Activated naive CD8-positive, alpha-beta T cell treated with anti-CD3 and anti-CD28 coated beads, Interleukin-2, amount 50 U/mL, for 24 hours (primary cell): ENCODE data around the gene NSG1.

Source experiments
- ATAC-seq: fragments of 150-1000 bp; cut with Tn5 transposase; one replicate; pipeline ENCODE4 v1.10.0; 2021
- DNase-seq: peaks from one replicate; pipeline ENCODE4 v3.0.0; 2021
- H3K27ac Mint-ChIP-seq: one replicate; pipeline ENCODE4 v1.8.0; 2021; ENCODE audit warnings: mild to moderate bottlenecking, mixed read lengths
- H3K27me3 Mint-ChIP-seq: one replicate; pipeline ENCODE4 v1.8.0; 2021; ENCODE audit warnings: mixed read lengths
- H3K36me3 Mint-ChIP-seq: one replicate; pipeline ENCODE4 v1.8.0; 2021; ENCODE audit warnings: low read depth, mixed read lengths
- H3K4me1 Mint-ChIP-seq: one replicate; pipeline ENCODE4 v1.8.0; 2021; ENCODE audit warnings: mixed read lengths
- H3K4me3 Mint-ChIP-seq: one replicate; pipeline ENCODE4 v1.8.0; 2021; ENCODE audit warnings: mild to moderate bottlenecking, moderate library complexity, mixed read lengths
- H3K9me3 Mint-ChIP-seq: one replicate; pipeline ENCODE4 v1.8.0; 2021; ENCODE audit warnings: mixed read lengths

NSG1 gene

DNA sequence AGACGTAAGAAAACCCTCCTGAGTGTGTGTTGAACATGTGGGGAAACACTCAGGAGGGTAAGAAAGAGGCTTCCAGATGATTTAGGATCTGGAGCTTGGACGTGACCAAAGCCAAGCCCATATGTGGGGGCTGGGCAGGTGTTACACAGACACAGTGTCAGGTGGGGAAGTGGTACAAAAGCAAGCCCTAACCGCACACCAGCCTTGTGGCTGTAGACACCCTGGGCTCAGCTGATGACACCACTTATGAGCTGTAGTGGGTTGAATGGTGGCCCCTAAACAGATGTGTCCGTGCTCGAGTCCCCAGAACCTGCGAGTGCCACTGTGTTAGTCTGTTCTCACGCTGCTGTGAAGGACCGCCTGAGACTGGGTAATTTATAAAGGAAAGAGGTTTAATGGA is 25.0 kb upstream of the NSG1 start:
- peaks cover 2% of the 10 kb centered on the region for H3K27me3 Mint-ChIP-seq
- no peak overlapping the region for H3K4me3 Mint-ChIP-seq
- H3K27ac Mint-ChIP-seq: no peak overlapping the region
- ATAC-seq (no peak), DNase-seq (no peak)
- peaks cover 10% of the 10 kb centered on the region for H3K9me3 Mint-ChIP-seq
- no peaks in the 10 kb centered on the region for H3K36me3 Mint-ChIP-seq
- H3K4me1 Mint-ChIP-seq: no peaks in the 10 kb centered on the region

- no peaks in the 10 kb centered on the region for H3K4me1 Mint-ChIP-seq
- H3K27me3 Mint-ChIP-seq: peaks cover 2% of the 10 kb centered on the region
- peaks cover 11% of the 10 kb centered on the region for H3K9me3 Mint-ChIP-seq
- no peaks in the 10 kb centered on the region for H3K36me3 Mint-ChIP-seq
- DNase-seq: no peak
- no peak overlapping the region for H3K27ac Mint-ChIP-seq
- H3K4me3 Mint-ChIP-seq: no peak overlapping the region
- ATAC-seq: no peak
These were observed 23.8 kb upstream of the NSG1 start for GRCh38 chr4:4362991-4363697.

DNA sequence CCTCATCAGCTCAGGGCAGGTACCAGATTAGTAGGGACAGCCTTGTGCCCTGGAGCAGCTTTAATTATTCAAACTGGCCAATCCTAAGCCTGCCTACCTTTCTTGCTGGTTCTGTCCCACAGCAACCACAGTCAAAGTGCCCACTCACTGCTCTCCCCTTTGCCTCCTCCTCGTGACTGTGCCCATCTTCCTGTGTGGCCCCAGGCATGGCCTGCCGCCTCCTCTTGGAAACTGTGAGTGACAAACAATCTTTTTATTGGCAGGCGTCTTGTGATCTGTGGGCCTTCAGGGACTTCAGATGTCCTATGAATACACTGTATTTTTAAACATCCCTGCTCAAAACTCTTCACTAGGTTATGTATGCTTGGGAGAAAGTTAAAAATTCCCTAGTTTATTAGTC is 22.8 kb upstream of the NSG1 start:
- no peak for DNase-seq
- Mint-ChIP-seq H3K36me3 (no peaks in the 10 kb centered on the region), H3K9me3 (peaks cover 11% of the 10 kb centered on the region), H3K27me3 (no peaks in the 10 kb centered on the region), H3K4me1 (no peaks in the 10 kb centered on the region), H3K27ac (no peak overlapping the region), H3K4me3 (no peak overlapping the region)
- no peak for ATAC-seq

DNA sequence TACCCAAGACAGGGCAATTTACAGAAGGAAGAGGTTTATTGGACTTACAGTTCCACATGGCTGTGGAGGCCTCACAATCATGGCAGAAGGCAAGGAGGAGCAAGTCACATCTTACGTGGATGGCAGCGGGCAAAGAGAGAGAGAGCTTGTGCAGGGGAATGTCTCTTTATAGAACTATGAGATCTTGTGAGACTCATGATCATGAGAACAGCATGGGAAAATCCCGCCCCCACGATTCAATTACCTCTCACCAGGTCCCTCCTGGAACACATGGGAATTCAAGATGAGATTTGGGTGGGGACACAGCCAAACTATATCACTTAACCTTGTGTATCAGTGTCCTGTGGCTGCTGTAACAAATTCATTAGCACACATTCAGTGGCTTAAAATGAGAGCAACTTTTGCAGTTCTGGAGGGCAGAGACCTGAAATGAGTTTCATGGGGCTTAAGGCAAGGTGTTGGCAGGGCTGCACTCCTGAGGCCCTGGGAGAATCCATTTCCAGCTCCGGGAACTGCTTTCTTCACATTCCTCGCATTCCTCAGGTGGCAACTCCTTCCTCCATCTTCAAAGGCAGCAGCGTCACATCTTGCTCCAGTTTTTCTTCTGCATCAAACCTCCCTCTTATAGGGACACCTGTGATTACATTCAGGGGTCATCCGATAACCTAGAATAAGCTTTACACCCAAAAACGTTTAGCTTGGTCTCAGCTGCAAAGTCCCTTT is 22.3 kb upstream of the NSG1 start:
- Mint-ChIP-seq H3K27ac (no peak overlapping the region), H3K27me3 (no peaks in the 10 kb centered on the region)

GRCh38 chr4:4368809-4369580 is 17.9 kb upstream of the NSG1 start:
- DNase-seq (no peak), ATAC-seq (no peak)
- Mint-ChIP-seq H3K36me3 (no peaks in the 10 kb centered on the region), H3K4me1 (no peaks in the 10 kb centered on the region), H3K9me3 (peaks cover 11% of the 10 kb centered on the region), H3K4me3 (no peak overlapping the region), H3K27me3 (no peaks in the 10 kb centered on the region), H3K27ac (no peak overlapping the region)

More for the DNA sequence above, 22.3 kb upstream of the NSG1 start:
- ATAC-seq (no peak), DNase-seq (no peak)
- peaks cover 11% of the 10 kb centered on the region for H3K9me3 Mint-ChIP-seq
- H3K4me1 Mint-ChIP-seq: no peaks in the 10 kb centered on the region
- no peak overlapping the region for H3K4me3 Mint-ChIP-seq
- H3K36me3 Mint-ChIP-seq: no peaks in the 10 kb centered on the region

DNA sequence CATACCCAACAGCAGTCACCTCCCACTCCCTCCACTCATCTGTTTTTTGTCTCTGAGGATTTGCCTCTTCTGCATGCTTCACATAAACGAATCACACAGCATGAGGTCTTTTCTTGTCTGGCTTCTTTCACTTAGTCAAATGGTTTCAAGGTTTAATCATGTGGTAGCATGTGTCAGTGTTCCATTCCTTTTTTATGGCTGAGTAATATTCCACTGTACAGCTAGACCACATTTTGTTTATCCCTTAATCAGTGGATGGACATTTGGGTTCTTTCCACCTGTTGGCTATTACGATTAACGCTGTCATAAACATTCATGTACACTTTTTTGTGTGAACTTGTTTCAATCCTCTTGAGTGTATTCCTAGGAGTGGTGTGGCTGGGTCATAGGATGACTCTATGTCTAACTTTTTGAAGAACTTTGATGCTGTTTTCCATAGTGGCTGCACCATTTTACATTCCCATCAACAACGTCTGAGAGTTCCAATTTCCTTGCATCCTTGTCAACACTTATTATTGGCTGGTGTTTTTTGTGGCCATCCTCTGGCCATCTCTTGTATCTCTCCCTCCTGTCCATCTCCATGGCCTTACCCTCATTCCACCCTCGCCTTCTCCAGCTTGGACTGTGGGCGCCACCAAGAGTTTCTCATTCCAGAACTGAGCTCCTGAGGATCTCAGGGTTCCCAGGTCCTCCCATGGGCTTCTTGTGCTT is 12.4 kb upstream of the NSG1 start:
- H3K9me3 Mint-ChIP-seq: no peaks in the 10 kb centered on the region
- ATAC-seq (no peak), DNase-seq (no peak)
- H3K27ac Mint-ChIP-seq: no peak overlapping the region
- H3K4me3 Mint-ChIP-seq: no peak overlapping the region
- no peaks in the 10 kb centered on the region for H3K4me1 Mint-ChIP-seq
- peaks cover 4% of the 10 kb centered on the region for H3K27me3 Mint-ChIP-seq
- H3K36me3 Mint-ChIP-seq: peaks cover 3% of the 10 kb centered on the region

DNA sequence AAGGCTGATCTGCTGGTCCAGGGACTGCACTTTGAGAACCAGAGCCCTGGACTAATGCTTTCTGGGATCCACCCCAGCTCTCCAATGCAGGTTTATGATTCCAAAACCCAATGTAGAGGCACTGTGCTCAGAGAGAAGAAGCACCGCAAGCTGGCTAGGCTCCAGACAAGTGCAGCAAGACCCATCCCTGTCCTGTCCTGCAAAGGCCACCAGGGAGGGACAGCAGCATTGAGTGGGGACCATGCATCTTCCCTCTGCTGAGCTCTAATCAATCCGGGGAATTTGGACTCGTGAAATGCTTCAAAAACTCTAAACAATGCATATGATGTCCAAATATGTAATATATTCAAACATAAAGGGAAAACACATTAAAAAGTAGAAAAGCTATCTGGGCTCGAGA is 10.8 kb upstream of the NSG1 start:
- DNase-seq (no peak), ATAC-seq (no peak)
- Mint-ChIP-seq H3K27me3 (peaks cover 5% of the 10 kb centered on the region), H3K36me3 (peaks cover 3% of the 10 kb centered on the region), H3K9me3 (no peaks in the 10 kb centered on the region), H3K27ac (no peak overlapping the region), H3K4me3 (no peak overlapping the region), H3K4me1 (no peaks in the 10 kb centered on the region)

GRCh38 chr4:4377191-4377590 is 9.7 kb upstream of the NSG1 start:
- H3K4me3 Mint-ChIP-seq: no peak overlapping the region
- no peak overlapping the region for H3K27ac Mint-ChIP-seq
- H3K36me3 Mint-ChIP-seq: peaks cover 3% of the 10 kb centered on the region
- peaks cover 5% of the 10 kb centered on the region for H3K27me3 Mint-ChIP-seq
- no peak for ATAC-seq
- H3K9me3 Mint-ChIP-seq: no peaks in the 10 kb centered on the region
- DNase-seq: no peak
- H3K4me1 Mint-ChIP-seq: no peaks in the 10 kb centered on the region

DNA sequence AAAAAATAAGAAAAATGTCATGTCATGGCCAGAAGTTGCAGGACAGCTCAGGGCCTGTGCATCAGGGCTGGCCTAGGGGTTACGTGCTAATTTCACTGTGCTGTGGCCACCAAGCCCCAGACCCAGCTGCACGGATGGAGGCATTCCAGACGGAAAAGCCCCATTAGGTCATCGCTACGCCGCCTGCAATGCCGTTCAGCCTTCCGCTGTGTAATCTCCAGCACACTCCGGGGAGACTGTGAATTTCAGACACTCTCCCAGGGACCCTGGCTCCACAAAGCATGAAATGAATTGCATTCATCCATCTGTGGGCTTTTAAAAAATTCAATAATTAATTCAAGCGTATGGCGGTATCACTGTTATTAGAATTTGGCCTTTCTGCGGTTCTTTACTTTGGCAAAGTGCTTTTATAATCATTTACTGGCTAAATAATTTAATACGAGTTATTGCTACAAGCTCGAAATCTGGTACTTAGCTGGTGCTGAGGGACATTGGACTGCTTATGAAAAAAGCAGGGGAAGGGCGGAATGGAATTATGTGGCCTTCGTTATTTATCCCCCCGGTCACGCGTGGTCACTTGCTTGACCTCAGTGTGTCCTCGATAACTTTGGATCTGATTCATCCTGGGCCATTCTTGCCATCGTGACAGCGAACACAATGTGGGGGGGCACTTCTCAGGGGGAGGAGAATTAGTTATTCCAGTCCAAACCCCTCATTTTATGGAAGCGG is 9.0 kb upstream of the NSG1 start:
- DNase-seq (no peak), ATAC-seq (no peak)
- Mint-ChIP-seq H3K9me3 (no peaks in the 10 kb centered on the region), H3K4me1 (no peaks in the 10 kb centered on the region), H3K36me3 (peaks cover 3% of the 10 kb centered on the region), H3K4me3 (no peak overlapping the region), H3K27ac (no peak overlapping the region), H3K27me3 (peaks cover 5% of the 10 kb centered on the region)

GRCh38 chr4:4379540-4380087 is 7.3 kb upstream of the NSG1 start:
- no peaks in the 10 kb centered on the region for H3K9me3 Mint-ChIP-seq
- no peaks in the 10 kb centered on the region for H3K36me3 Mint-ChIP-seq
- H3K4me3 Mint-ChIP-seq: no peak overlapping the region
- ATAC-seq (no peak), DNase-seq (no peak)
- H3K27me3 Mint-ChIP-seq: peaks cover 11% of the 10 kb centered on the region
- no peak overlapping the region for H3K27ac Mint-ChIP-seq
- no peaks in the 10 kb centered on the region for H3K4me1 Mint-ChIP-seq

DNA sequence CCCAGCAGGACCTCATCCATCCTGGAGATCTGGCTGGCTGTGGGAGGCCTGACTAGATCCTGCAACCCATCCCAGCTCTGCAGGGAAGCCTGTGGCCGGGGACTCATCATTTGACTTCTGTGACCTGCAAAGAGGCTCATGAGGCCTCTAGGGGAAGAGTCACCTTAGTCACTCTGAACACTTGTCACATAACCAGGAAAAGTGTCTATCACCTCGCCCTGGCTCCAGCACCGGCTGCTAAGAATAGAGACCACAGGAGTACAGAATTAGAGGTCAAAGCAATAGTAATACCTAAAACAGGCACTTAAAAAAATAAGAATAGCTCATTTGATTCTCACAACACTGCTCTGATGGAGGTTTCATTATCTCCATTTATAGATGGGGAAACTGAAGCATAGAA is 3.8 kb upstream of the NSG1 start:
- no peak overlapping the region for H3K27ac Mint-ChIP-seq
- no peak overlapping the region for H3K4me3 Mint-ChIP-seq
- H3K4me1 Mint-ChIP-seq: peaks cover 9% of the 10 kb centered on the region
- ATAC-seq: no peak
- no peaks in the 10 kb centered on the region for H3K36me3 Mint-ChIP-seq
- no peak for DNase-seq
- peaks cover 21% of the 10 kb centered on the region for H3K27me3 Mint-ChIP-seq
- no peaks in the 10 kb centered on the region for H3K9me3 Mint-ChIP-seq

- Mint-ChIP-seq H3K27me3 (peaks cover 20% of the 10 kb centered on the region), H3K9me3 (no peaks in the 10 kb centered on the region), H3K4me1 (peaks cover 12% of the 10 kb centered on the region), H3K36me3 (no peaks in the 10 kb centered on the region), H3K4me3 (peak overlapping the region; percentile 14), H3K27ac (no peak overlapping the region)
- ATAC-seq (no peak), DNase-seq (peak; percentile 32)
These were observed 2.1 kb upstream of the NSG1 start for GRCh38 chr4:4384837-4385236.

DNA sequence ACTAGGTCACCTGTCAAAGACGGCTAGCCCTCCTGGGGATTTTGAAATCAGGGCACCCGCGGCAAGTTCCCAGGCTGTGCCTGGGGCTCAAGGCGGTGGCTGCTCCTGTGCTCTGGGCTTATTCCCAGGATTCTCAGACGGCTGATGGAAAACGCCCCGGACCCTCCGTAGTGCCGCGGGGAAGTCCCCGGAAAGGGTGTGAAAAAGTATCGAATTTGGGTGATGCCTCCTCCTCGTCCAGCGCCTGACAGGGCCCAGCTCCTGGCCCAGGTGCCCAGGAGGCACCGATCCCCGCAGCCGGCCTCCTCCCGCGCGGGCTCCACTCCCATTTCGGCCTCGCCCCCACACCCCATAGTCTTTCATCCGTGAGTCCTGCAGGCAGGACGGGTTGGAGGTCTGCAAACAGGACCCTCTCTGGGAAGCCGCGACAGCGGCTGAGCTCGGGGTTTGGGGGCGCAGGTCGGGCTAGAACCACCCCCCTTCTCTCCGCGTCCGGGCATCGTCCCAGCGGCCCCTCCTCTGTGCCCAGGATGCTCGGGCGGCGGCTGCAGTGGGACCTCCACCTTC is 1.1 kb upstream of the NSG1 start:
- Mint-ChIP-seq H3K27ac (no peak overlapping the region), H3K27me3 (peaks cover 19% of the 10 kb centered on the region), H3K4me1 (peaks cover 12% of the 10 kb centered on the region), H3K9me3 (no peaks in the 10 kb centered on the region), H3K4me3 (peak overlapping the region; percentile 74), H3K36me3 (no peaks in the 10 kb centered on the region)
- ATAC-seq (no peak), DNase-seq (no peak)
